ENCODE data around the gene PPP1R1C.
"Not testable (repeated sequence)": the region's sequence is repeated elsewhere in the genome, so short reads cannot be mapped to it uniquely, and the experiment has no call there.

Gene PPP1R1C

GRCh38 chr2:182015334-182016109, 29.9 kb downstream of the PPP1R1C start:
- no peak for DNase-seq

DNA sequence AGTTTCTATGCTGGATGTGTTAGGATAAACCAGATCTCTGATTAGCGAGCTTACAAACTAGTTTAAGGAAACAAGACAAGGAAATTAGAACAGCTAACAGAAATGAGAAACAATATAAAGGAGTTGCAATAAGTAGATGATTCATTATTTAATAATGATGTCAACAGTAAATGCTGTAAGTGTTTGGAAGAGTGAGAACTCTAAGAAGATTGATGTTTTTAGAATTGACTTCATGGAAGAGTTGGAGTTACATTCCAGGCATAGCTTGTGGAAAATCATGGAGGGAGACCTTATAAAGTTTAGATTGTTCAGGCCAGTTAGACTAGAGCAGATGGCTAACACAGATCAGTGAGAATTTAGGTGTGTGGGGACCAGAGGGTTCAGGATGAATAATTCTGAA, 32.6 kb downstream of the PPP1R1C start:
- no peak for DNase-seq

- no peak for DNase-seq
Observed at GRCh38 chr2:182019731-182020130, 34.1 kb downstream of the PPP1R1C start.

- no peak for DNase-seq
Observed at GRCh38 chr2:182020286-182021070, 34.8 kb downstream of the PPP1R1C start.

GRCh38 chr2:182023235-182023634, 37.6 kb downstream of the PPP1R1C start:
- no peak for DNase-seq

DNA sequence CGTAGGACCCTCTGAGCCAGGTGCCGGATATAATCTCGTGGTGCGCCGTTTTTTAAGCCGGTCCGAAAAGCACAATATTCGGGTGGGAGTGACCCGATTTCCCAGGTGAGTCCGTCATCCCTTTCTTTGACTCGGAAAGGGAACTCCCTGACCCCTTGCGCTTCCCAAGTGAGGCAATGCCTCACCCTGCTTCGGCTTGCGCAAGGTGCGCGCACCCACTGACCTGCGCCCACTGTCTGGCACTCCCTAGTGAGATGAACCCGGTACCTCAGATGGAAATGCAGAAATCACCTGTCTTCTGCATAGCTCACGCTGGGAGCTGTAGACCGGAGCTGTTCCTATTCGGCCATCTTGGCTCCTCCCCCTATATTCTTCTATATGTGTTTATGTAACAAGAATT, 45.2 kb downstream of the PPP1R1C start:
- DNase-seq, result not testable (repeated sequence)

DNA sequence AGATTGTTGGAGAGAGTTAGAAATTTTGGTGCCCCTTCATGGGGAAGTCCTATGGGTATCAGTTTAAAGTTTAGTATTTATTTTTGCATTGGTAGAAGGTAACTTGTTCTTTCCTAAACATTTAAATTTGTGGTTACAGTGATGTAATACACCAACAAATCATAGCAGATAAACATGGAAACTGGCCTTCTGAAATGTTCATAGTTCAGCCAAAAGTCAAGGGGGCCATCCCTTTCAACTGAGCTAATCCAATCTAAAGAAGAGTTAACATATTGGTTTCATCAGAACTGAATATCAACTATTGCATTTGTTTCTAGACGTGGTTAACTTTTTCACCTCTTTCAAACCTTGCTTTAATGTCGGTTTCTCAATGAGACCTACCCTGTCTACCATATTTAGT, 46.3 kb downstream of the PPP1R1C start:
- no peak for DNase-seq

DNA sequence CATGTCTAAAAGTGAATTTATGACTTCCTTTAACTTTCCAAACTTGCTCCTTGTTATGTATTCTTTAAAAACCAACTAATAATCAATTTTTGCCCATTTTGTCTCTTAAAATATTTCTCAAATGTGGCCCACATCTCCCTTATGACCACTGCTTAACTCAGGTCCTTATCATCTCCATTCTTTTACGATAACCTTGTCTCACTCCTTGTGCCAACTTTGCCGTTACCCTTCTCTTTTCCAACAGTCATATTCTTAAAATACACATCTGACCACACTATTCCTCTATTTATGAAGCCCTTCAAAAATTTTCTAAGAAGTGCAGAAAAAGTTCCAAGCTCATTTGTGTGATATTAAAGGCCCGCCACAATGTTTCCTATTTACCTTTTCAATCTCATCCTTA, 47.8 kb downstream of the PPP1R1C start:
- no peak for DNase-seq

- no peak for DNase-seq
Observed at GRCh38 chr2:182038576-182038975, 52.9 kb downstream of the PPP1R1C start.

- DNase-seq, result no peak
Observed at GRCh38 chr2:182043021-182043420, 57.4 kb downstream of the PPP1R1C start.

DNA sequence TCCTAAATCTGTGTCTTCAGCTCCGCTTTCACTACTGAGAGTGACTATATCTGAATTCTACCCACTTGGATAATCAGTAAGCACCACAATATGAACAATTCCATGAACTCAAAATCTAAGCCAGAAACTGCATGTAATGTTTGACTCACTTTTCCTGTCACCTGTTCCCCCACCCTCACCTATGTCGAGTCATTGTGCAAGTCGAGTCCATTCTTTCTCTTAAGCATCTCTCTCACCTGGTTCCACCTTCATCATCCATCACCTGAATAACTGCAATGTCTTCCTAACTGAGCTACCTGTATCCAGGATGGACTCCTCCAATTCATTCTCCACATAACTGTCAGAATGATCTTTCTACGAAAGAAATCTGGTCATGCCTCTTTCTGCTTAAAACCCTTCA, 58.2 kb downstream of the PPP1R1C start:
- no peak for DNase-seq

GRCh38 chr2:182047544-182047943, 61.9 kb downstream of the PPP1R1C start:
- no peak for DNase-seq

DNA sequence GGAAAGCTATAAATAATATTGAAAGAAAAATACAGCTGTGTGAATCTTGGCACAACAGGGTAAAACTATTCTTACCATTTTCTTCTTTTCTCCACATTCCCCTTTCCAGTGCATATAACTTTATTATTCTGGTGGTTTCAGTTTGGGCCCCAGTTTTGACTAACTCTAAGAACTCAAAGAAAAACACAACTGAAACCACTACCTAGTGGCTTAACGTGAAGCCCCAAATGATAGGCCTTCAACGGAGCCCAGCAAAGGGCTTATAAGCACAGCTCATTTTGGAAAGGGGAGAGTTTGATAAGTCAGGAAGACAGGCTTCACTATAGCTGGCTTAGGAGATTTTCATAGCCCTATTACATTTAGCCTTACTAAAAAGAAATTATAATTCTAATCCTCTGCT, 62.4 kb downstream of the PPP1R1C start:
- DNase-seq, result no peak

GRCh38 chr2:182048621-182049020, 63.0 kb downstream of the PPP1R1C start:
- no peak for DNase-seq

- DNase-seq, result no peak
Observed at GRCh38 chr2:182049372-182050148, 63.9 kb downstream of the PPP1R1C start.

GRCh38 chr2:182050333-182051135, 64.9 kb downstream of the PPP1R1C start:
- no peak for DNase-seq

DNA sequence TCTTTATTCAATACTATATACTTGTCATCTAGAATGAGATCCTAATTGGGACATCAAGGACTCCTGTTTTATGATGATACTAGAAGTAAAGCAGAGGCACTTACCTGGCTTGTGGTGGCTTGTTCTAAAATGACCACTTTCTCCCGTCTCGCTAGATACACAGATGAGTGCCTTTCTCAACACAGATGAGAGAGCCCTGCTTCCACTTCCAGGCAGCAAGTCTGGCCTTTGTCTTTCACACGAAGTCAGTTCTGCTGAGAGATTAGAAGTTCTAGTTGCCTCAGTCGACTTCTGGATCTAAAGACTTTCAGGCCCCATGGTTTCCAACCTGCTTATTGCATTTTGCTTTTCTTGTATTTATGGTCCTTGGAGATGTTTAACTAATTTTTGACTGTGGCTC, 70.3 kb downstream of the PPP1R1C start:
- no peak for DNase-seq

GRCh38 chr2:182057002-182057401, 71.3 kb downstream of the PPP1R1C start:
- no peak for DNase-seq

DNA sequence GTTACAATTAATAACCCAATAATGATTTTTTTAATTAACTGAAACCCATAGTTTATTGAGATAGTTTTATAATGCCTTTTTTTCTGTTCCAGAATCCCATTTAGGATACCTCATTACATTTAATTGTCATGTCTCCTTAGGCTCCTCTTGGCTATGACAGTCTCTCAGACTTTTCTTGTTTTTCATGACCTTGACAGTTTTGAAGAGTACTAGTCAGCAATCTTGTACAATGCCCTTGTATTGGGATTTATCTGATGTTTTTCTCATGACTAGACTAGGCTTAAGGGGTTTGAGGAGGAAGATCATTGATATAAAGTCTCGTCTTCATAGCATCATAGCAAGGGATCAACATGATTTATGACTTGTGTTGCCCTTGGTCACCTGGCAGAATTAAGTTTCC, 72.4 kb downstream of the PPP1R1C start:
- DNase-seq, result no peak

- DNase-seq, result no peak
Observed at GRCh38 chr2:182061739-182062138, 76.1 kb downstream of the PPP1R1C start.

DNA sequence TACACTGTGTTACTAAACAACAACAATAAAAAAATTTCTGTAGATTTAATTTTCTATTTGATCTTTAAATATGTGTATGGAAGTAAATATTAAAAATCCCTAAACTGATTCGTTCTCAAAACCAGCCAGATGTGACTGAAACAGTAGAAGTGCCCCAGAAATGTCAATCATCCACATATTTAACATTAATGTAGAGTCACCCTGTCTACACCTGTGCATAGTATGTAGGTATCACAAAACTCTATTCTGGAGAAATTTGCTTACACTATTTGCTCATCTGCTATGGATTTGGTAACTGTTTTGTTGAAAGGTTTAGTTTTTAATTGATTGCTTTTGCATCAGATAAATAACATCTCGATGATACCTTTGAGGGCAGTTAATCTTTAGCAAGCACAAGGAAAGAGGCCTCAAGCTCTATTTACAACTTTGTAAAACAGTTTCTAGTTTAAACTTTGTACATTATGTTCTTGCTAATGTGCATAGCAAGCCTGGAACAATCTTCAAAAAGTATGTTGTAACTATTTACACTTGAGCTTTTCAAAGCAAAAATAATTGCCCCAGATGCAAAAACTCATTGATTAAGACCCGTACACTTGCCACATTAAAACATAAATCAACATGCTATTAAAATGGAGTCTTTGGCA, 76.8 kb downstream of the PPP1R1C start:
- no peak for DNase-seq

Data from stimulated activated CD4-positive, alpha-beta T cell treated with anti-CD3 and anti-CD28 coated beads, Interleukin-2, amount 100 ng/mL, for 24 hours (primary cell).